Thyroid gland (tissue), 4 donors: ENCODE results near the gene PLEKHA1.

Source experiments
- POLR2A ChIP-seq, 2 donors: fragments of 450-650 bp; IDR thresholded peaks; one replicate each; pipeline ENCODE4 v1.6.1; 2017; ENCODE audit warnings: antibody characterized with exemption in 2 of 2, mild to moderate bottlenecking in 2 of 2, moderate library complexity in 1 of 2
- TF ChIP-seq, protein P1 (sequence below), 6 experiments: fragments of 200-600 bp in 3 of 6; fragments of 450-650 bp in 3 of 6; sonication (generic) in 3 of 6; IDR thresholded peaks; one replicate each; pipeline ENCODE4 v1.5.1; 2016 to 2019; ENCODE audit warnings: antibody characterized with exemption in 6 of 6, mild to moderate bottlenecking in 2 of 6, inconsistent platforms in 1 of 6, moderate library complexity in 1 of 6

GRCh38 chr10:122454071-122454470 is 79.6 kb downstream of the PLEKHA1 start:
- TF ChIP-seq, protein P1, sequence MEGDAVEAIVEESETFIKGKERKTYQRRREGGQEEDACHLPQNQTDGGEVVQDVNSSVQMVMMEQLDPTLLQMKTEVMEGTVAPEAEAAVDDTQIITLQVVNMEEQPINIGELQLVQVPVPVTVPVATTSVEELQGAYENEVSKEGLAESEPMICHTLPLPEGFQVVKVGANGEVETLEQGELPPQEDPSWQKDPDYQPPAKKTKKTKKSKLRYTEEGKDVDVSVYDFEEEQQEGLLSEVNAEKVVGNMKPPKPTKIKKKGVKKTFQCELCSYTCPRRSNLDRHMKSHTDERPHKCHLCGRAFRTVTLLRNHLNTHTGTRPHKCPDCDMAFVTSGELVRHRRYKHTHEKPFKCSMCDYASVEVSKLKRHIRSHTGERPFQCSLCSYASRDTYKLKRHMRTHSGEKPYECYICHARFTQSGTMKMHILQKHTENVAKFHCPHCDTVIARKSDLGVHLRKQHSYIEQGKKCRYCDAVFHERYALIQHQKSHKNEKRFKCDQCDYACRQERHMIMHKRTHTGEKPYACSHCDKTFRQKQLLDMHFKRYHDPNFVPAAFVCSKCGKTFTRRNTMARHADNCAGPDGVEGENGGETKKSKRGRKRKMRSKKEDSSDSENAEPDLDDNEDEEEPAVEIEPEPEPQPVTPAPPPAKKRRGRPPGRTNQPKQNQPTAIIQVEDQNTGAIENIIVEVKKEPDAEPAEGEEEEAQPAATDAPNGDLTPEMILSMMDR (IDR thresholded peaks at IDR 0.05), result no peak
- TF ChIP-seq POLR2A (IDR thresholded peaks at IDR 0.05), result no peak
